ENCODE measurements around the gene ATP2C1.
A peak's percentile ranks its signal among the peaks of the same experiment; 100 is the strongest.

The ATP2C1 gene

DNA sequence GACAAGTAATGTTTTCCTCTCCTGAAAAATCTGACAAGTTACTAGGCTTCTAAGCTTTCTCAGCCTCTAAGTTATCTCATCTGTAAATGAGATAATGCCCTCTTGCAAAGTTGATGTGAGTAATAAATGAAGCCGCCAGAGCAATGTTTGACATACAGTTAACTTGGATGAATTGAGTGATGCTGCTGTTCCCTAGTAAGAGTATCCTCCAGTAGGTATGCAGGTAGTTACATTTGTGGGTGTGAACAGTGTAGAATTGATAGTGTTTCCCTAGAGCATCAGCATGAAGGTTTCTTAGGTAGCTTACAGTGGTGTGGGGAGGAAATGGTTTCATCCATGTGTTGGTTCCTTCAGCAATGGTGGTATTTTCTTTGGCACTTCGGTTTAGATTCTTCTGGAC is 3.4 kb downstream of the ATP2C1 start:
- no peak for DNase-seq

DNA sequence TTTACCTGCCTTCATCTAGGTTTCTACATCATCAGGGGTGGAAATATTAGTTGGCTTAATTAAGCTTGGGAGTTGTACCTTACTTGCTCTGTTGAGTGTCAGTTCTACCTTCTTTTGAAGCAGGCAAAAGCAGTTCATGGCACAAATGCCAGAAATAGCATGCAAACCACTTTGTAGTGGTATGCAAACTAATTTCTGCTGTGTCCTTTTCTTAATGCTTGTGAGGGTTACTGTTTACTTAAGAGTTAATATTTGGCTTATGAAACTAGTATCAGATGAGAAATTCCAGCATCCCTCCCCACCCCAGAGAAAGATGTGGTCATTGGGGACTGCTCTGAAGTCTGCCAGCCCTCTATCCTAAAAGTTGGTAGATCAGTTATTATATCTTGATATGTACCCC is 7.1 kb downstream of the ATP2C1 start:
- no peak for DNase-seq

DNA sequence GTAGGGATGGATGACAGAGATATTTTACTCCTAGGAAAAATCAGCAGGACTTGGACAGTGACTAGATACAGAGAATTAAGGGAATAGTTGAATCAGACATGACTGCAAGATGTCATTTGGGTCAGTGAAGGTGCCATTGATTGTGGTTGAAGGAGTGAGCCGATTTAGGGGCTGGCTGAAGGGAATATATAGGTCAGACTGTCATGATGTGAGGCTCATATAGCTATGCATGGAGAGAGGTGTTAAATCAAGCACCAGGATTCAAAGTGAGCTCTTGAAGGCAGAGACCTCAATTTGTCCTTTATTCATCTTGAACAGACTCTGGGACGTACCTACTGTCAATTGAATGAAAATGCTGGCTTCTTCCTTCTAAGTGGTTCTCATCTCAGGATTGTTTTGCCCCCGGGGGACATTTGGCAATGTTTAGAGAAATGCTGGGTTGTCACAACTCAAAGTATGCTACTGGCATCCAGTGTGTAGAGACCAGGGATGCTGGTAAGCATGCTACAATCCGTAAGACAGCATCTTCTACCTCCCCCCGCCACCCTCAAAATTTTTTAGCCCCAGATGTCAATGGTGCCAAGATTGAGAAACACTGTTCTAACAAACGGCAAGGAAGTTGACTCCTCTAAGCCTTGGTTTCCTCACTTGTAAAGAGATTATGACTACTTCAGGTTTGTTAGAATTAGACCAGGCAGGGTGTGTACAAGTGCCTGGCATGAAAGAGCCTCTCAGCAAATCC is 7.8 kb downstream of the ATP2C1 start:
- DNase-seq, result no peak

DNA sequence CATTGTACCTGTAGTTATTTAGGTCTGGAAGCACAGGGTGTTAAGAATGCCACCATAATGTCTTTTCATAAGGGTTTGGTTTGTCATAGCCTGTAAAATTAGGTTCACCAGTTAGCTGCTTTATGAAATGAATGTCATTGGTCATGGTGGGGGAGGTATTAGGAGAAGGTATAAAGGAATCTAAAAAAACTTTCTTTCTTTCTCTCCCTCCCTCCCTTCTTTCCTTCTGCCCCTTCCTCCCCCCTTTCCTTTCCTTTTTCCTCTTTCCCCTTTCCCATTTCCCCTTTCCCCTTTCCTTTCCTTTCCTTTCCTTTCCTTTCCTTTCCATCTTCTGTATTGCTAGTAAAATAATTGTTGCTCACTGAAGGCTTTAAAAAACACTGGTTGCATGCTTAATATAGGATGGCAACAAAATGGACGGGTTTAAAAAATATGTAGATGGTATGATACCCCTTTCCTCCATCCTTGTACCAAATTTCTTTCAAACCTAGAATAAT is 9.6 kb downstream of the ATP2C1 start:
- DNase-seq, result no peak

DNA sequence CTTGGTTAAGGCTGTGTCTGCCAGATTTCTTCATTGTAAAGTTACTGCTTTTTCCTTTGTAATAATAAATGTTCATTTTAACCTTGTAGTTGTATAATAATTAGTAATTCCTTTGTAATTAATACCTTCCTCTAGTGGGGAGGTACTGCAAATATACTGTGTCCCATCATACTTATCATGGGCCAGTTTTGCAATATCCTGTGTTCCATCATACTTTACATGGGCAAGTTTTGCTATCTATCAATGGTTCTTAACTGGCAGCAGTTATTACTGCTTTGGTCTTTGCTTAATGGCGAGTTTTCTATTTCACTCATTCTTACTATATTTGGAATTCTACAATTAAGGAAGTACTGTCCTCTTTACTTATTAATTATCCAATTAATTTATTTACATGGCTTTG is 10.6 kb downstream of the ATP2C1 start:
- no peak for DNase-seq

DNA sequence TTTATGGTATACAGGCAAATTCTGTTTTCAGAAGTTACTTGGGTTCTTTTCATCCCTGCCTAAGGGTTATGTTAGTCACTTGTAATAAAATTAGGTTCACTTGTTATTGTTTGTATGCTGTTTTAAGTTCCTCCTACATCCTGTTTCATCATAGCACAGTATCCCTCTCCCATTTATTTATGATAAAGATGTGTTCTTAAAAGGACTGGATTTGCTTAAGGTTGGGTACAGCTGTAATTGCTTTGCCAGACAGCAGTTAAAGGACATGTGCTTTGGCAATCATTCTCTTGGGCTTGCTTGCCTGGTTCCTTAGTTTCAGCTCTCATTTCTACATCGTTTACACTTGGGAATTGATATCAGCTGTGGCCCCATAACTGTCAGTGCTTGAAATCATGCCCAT is 11.7 kb downstream of the ATP2C1 start:
- no peak for DNase-seq

DNA sequence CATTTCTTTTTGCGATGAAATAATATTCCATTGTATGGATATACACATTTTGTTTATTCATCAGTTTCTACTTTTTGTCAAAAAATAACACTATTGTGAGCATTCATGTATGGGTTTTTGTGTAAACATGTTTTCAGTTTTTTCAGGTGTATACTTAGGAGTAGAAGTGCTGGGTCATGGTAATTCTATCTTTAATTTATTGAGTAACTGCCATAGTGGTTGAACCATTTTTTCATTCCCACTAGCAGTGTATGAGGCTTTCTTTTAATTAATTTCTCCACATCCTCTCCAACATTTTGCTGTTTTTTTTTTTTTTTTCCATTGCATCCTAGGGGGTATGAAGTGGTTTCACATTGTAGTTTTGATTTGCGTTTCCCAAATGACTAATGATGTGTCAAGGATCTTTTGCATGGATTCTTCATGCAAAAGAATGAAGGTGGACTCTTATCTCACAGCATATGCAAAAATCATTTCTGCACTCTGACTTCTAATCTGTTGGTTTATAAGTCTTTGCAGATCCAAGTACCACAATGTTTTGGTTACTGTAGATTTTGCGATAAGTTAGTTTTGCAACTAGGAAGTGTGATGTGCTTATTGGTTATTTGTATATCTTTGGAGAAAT is 12.6 kb downstream of the ATP2C1 start:
- DNase-seq, result no peak

DNA sequence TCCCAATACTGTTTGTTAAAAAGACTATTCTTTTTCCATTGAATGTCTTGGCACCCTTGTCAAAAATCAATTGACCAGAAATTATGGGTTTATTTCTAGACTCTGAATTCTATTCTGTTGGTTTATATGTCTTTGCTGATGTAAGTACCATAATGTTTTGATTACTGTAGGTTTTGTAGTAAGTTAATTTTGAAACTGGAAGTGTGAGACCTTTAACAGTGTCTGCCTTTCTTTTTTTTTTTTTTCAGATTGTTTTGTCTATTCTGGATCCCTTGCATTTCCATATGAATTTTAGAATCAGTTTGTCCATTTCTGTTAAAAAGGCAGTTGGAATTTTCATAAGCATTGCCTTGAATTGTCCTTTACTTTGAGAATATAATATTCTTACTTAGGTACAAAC is 13.6 kb downstream of the ATP2C1 start:
- DNase-seq, result no peak

DNA sequence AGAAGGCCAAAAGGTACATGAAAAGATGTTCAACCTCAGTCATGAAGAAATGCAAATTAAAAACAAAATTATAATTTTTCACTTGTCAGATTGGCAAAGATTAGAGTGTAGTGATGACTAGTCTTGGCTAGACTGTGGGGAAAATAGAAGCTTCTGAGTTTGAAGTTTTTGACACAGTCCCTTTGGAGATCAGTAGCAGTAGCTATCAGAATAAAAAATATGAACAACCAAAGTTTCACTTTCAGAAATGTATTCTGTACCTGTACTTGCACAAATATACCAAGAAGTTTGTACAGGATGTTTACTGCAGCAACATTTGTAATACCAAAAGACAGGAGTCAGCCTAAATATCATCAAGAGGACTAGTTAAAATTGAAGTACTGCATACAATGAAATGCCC is 14.1 kb downstream of the ATP2C1 start:
- DNase-seq, result no peak

DNA sequence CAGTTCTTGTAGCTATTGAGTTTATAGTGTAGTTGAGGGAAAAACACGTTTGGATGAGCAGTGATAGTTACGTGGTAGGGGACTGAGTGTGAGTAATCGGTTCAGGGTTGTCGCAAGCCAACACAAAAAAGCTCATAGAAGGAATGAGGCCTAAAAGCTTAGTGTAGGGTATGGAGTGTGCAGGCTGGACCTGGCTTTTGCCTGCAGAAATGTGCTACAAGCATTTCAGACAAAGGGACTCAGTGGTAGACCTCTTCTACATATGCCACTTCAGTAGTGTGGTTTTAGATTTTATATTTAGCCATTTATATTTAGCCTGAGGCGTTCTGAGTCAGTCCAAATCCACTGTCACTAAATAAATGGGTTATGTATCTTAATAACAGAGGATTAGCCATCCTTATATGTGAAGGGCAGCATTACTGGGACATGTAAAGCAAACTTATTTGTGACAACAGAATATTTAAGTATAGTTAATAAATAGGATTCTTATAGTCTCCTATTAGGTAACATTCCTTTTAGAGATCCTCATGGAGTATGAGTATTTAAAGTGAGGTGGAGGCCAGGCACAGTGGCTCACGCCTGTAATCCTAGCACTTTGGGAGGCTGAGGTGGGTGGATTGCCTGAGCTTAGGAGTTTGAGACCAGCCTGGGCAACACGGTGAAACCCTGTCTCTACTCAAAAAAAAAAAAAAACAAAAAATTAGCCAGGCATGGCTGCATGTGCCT is 21.8 kb downstream of the ATP2C1 start:
- DNase-seq, result no peak

DNA sequence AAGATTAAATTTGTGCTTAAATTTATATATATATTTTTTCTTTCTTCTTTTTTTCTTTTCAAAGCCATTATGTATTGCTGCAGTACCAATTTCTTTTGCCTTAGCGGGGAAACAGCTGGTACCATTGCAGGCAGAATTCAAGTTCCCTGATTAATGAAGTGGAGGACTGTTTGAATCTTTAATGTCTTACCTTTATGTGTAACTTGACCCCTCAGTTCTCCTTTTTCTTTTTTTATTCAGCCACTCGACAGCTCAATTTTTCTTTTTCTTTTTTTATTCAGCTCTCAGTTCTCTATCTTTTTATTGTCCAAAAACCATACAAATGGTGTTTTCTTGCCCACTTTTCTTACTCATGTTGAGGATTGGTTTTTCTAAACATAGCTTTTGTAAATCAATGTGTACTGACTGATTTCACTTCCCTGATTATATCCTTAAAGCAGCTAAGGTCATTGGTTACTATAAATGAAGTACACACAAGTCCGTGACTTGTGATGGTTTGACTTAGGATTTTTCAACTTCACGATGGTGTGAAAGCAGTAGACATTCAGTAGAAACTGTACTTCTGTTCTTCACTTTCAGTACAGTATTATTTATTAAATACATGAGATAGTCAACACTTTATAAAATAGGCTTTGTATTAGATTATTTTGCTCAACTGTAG is 22.8 kb downstream of the ATP2C1 start:
- DNase-seq, result peak in 1 of 2 experiments; percentile 45

DNA sequence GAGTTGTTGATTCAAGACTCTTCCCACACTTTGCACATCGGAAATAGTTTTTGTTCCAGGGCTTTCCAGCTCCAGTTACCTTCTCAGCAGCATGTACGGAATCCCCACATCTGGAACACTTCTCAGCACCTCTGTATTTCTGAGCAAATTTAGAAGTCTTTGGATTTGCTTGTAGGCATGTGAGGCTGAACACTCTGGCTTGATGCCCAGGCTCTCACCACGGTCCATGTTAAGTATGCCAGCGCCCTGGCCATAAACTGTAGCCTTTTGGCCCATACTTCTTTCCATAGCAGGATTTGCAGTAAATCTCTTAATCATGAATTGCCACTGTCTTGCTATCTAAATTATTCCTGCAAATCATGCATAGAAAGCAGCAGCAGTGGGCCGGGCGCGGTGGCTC is 24.4 kb downstream of the ATP2C1 start:
- DNase-seq, result no peak

DNA sequence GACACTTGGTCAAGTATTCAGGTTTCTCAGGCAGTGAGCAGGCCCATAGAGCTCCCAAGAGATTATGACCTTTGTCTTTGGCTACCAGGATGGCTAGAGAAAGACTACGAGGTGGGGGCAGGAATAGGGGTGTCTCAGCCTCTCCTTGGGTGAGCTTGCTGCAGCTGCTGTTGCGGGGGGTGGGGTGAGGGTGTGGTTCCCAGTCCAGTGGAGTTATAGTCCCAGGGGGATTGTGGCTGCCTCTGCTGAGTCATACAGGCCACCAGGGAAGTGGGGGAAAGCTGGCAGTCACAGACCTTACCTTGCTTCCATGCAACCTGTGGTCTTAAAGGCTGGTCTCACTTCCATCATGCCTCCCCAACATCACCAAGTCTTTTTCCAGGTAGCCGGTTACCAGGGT is 31.7 kb downstream of the ATP2C1 start:
- DNase-seq, result no peak

DNA sequence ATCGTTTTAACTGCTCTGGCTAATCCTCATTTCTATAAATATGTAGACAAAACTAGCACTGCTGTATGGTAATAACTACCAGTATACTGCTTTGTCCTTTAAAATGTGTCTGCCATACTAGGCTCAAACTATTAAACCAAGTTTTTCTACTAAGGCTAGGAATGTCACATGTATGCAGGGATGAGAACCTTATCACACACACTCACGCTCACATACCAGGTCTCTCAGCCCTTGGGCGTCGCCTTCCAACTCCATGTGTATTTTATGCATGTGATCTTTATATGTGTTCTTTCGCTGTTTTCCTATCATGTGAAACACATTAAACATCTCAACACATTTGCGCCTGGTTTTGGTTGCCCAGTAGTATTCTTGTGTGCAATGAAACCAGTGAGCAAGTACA is 32.6 kb downstream of the ATP2C1 start:
- DNase-seq, result no peak

DNA sequence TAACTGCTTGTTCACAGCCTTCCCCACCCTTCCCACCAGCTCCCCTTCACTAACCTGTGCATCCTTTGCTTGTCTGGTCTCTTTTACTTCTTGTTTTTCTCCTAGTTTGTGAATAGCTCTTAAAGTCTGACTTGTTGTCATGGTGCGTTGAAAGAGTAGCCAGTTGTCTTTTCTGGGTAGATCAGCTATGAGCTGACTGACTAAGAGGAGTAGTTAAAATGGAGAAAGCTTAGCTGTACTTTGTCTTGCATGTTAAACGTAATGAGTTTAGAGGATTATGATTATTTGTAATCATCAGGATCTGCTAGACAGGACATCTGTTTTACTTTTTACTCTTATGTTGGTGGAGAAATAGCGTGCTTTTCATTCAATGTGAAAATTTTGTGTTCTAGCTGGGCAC is 35.9 kb downstream of the ATP2C1 start:
- DNase-seq, result peak in 1 of 2 experiments; percentile 66

DNA sequence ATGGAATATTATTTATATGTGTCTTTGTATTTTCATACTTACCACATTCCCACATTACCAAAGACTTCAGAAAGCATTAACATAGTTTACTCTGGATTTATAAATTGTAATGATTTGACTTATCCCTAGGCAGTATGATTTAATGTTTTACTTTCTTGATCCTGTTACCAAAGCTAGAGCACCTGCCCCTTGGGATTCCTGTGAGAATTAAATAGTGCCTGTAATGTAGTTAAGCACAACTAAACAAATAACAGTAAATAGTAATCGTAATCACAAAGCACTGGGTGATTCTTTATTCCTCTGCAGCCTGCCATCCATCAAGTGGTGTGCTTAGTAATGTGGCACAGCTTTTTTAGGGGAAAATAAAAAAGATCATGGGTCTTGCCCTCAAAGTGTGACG is 39.1 kb downstream of the ATP2C1 start:
- DNase-seq, result no peak

DNA sequence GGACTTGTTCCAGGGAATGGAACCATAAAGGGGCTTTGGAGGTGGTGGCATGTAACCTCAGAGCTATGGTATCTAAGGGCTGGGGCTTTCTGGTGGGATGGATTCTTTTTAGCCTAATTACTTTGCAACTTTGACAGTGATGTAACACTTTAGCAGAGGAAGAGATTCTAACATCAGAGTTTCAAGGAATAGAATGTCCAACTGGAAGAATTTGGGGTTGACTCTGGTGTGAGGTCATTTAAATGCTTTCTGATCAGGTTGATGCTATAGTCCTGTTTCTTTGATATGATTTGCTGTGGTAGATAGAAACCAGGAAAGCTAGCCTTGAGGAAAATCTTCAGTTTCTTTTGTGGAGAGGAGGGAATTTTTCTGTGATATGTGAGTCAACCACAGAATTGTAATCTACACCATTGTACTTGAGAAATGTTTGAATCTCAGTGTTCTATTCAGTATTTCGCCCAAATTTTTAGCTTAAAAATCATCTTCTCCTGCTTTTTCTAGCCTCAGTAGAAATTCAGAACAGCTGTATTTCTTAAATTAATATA is 40.0 kb downstream of the ATP2C1 start:
- DNase-seq, result no peak

DNA sequence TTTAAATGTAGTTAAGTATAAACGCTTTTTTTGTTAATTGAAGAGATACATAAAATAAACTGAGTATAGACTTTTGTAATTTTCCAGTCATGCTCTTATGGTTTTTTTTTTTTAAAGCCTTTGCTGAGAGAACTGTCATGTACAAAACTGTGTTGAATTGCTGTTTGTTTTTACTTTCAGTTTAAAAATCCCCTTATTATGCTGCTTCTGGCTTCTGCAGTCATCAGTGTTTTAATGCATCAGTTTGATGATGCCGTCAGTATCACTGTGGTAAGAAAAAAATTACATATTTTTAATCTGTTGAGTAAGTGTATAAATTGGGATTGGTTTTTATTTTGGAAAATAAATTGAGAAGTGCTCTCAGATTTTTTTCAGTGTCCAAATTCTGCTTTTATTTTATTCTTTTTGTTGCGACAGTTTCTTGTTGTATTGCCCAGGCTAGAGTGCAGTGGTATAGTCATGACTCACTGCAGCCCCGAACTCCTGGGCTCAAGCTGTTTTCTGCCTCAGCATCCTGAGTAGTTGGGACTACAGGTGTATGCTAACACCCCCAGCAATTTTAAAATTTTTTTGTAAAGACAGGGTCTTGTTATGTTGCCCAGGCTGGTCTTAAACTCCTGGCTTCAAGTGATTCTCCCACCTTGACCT is 40.7 kb downstream of the ATP2C1 start:
- DNase-seq, result no peak

DNA sequence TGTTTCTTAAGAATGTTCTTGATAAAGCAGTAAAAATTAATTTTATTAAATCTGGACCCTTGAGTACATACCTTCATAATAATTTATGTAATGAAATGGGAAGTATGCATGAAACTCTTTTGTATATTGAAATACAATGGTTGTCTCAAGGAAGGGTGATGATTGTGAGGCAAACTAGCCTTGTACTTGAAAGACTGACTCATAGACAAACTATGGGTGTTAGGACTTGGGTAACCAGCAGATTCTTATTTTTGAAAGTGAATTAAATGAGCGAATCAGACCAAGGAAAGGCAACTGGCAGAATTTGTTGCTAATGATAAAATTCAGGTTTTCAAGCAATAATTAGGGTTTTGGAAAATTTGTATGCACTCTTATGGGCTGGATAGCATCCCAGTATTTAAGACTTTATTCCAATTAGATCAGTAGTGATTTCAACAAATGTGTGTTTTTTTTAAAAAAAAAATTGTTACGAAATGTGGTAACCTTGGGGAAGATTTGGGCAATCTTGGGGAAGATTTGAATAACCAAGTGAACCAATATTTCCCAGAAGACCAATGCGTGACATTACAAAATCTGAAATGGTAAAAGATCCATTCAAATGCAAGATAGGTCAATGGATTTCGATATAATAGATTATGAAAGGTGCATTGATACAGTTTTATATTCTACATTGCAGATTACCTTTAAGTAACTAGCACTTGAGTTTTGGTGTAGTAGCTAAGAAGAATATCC is 42.0 kb downstream of the ATP2C1 start:
- DNase-seq, result no peak

DNA sequence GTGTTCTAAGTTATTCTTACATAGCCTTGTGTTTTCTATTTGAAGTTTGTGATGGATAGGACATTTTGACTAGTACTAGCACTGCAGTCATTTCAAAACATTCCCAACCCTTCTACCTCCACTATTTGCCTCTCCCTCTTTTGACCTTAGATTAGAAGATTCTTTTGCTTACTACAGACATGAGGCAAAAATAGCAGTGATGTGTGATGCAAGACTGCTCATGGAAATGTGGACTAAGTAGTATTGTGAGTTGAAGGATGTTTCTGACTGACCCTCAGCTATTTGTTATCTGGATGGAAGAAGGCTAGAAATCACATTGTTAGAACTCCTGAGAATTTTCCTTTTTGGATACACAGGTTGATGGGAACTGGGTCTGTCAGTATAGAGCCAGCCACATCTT is 45.9 kb downstream of the ATP2C1 start:
- DNase-seq, result no peak

DNA sequence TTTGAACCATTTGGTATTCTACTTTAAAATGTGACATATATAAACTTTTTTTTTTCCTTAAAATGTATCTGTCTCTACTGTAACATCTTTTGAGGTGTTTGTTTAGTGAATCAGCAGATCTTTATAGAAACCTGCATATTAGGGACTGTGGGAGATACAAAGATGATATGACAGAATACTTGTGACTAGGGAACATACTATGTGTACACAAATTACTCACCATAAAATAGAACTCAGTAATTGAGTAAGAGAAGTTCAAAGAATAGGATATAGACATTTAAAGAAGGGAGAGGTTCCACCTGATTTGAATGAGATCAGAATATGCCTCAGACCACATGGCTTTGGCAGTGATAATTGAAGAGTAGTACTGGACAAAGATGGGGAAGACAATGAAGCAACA is 47.9 kb downstream of the ATP2C1 start:
- DNase-seq, result no peak

DNA sequence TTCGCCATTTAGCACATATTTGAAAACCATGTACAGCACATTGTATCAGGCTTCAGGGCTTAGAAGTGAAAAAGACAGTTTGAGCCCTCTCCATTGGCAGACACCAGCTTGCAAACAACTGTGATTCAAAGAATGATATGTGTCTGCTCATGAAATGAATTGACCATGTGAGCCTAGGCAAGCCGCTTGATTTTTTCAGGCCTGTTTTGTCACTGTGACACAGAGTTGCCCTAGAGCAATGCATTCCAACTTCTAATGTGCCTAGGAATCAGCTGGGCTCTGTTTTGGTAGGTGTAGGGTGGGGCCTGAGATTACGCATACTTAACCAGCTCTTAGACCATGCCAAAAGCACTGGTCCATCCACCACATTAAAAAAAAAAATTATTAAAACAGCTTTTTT is 53.0 kb downstream of the ATP2C1 start:
- no peak for DNase-seq
